ENCODE data around the gene GYPC. TPM values are rescaled to one million over a fixed set of nuclear protein-coding genes. Genes with fewer than 3 reads are reported as not detected.

GYPC gene
- total RNA-seq, 2 experiments from 2014 or later = 148 to 157 TPM

DNA sequence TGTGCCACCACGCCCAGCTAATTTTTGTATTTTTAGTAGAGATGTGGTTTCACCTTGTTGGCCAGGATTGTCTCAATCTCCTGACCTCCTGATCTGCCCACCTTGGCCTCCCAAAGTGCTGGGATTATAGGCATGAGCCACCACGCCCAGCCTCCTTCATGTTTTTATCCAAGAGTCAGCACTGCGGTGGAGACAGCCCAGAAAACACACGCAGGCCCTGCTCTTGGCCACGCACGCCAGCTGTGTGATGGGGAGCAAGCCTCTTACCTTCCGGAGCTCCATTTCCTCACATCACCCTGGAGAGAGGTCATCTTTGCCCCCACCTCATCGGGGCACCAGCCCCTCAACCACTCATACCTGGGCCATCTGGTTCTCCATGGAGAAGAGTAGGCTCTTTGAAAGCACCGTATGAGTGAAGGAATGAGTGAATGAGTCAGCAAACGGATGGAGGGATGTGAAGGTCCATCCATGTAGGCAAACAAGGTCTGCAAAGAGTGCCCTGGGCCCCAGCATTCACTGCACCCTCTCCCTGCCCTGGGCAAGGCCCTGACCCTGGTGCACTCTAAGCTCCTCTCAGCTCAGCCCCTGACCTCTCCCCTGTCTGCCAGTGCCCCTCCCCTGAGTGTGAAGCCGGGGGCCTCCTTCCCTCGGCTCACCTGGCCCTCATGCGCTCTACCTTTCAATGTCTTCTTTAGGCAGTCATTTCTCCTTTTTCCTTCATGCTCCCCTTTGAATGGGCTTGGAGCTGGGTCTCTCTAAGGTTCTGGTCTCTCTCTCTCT, 7.4 kb downstream of the GYPC start:
- H3K36me3 Mint-ChIP-seq (ENCODE audit: low read depth) = peaks cover 55% of the 10 kb centered on the region
- peak overlapping the region; percentile 80 for H3K4me3 Mint-ChIP-seq
- Histone ChIP-seq H3K36me3 (ENCODE audit: insufficient read depth, low read length) (peaks cover 12% of the 10 kb centered on the region), H3K27me3 (ENCODE audit: control insufficient read depth in 1 of 2, insufficient read depth in 2 of 2, low read length in 2 of 2) (no peaks in the 10 kb centered on the region), H3K9me3 (ENCODE audit: control insufficient read depth in 1 of 2, insufficient read depth in 1 of 2, low read length in 2 of 2) (no peaks in the 10 kb centered on the region), H3K27ac (ENCODE audit: low read depth in 1 of 2, low read length in 2 of 2) (peak overlapping the region; percentile 70 to 81), H3K4me3 (ENCODE audit: low read length) (no peak overlapping the region), H3K4me1 (ENCODE audit: insufficient read depth, low read length) (peaks cover 83% of the 10 kb centered on the region)
- DNase-seq (no peak), ATAC-seq (ENCODE audit: poor library complexity) (no peak)
- no peaks in the 10 kb centered on the region for H3K9me3 Mint-ChIP-seq
- no peaks in the 10 kb centered on the region for H3K27me3 Mint-ChIP-seq
- intact Hi-C loops (cut with DNase I, micrococcal nuclease) = loop anchor here in 1 of 2 experiments (5.0 kb wide), 1 partner anchor 136 kb away; no protein-coding TSS in a partner anchor
- peaks cover 97% of the 10 kb centered on the region for H3K4me1 Mint-ChIP-seq (ENCODE audit: low read depth)
- ChIA-PET POLR2A (interaction anchor here (0.6 to 1.6 kb wide), 13 partner anchors 10 to 1360 kb away, joined by 3 to 9 read pairs (median 3); no protein-coding TSS in a partner anchor), CTCF (interaction anchor here (0.7 to 1.0 kb wide), 2 partner anchors 31 to 114 kb away, joined by 3 read pairs; no protein-coding TSS in a partner anchor)
- TF ChIP-seq, protein P1, sequence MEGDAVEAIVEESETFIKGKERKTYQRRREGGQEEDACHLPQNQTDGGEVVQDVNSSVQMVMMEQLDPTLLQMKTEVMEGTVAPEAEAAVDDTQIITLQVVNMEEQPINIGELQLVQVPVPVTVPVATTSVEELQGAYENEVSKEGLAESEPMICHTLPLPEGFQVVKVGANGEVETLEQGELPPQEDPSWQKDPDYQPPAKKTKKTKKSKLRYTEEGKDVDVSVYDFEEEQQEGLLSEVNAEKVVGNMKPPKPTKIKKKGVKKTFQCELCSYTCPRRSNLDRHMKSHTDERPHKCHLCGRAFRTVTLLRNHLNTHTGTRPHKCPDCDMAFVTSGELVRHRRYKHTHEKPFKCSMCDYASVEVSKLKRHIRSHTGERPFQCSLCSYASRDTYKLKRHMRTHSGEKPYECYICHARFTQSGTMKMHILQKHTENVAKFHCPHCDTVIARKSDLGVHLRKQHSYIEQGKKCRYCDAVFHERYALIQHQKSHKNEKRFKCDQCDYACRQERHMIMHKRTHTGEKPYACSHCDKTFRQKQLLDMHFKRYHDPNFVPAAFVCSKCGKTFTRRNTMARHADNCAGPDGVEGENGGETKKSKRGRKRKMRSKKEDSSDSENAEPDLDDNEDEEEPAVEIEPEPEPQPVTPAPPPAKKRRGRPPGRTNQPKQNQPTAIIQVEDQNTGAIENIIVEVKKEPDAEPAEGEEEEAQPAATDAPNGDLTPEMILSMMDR (IDR thresholded peaks at IDR 0.05) = no peak
- H3K27ac Mint-ChIP-seq = peak overlapping the region; percentile 98

DNA sequence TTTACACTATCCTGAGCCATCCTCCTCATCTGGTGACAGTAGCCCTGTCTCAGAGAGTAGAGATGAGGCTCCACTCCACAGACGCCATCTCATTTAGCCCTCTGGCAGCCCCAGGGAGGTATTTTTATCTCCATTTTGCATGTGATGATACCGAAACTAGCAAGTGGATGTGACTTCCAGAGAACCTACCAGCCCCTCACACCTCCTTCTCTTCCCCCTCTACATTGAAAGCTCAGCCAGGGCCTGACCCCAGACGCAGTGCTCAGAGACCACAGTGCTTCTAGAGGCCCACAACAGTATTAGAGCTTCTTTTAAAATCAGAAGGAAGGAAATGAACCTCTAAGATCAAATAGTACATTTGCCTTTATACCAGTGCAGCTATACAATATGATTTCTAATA, 8.3 kb downstream of the GYPC start:
- Mint-ChIP-seq H3K27me3 (no peaks in the 10 kb centered on the region), H3K4me3 (peak overlapping the region; percentile 78), H3K36me3 (ENCODE audit: low read depth) (peaks cover 61% of the 10 kb centered on the region), H3K9me3 (no peaks in the 10 kb centered on the region), H3K4me1 (ENCODE audit: low read depth) (peaks cover 96% of the 10 kb centered on the region), H3K27ac (peak overlapping the region; percentile 98)
- Histone ChIP-seq H3K4me3 (ENCODE audit: low read length) (peak overlapping the region; percentile 9), H3K9me3 (ENCODE audit: control insufficient read depth in 1 of 2, insufficient read depth in 1 of 2, low read length in 2 of 2) (no peaks in the 10 kb centered on the region), H3K27ac (ENCODE audit: low read depth in 1 of 2, low read length in 2 of 2) (peak overlapping the region; percentile 67 to 81), H3K27me3 (ENCODE audit: control insufficient read depth in 1 of 2, insufficient read depth in 2 of 2, low read length in 2 of 2) (no peaks in the 10 kb centered on the region), H3K36me3 (ENCODE audit: insufficient read depth, low read length) (peaks cover 18% of the 10 kb centered on the region), H3K4me1 (ENCODE audit: insufficient read depth, low read length) (peaks cover 81% of the 10 kb centered on the region)
- ChIA-PET CTCF (no interaction called here), POLR2A (interaction anchor here (0.7 to 1.4 kb wide), 5 partner anchors 20 to 1359 kb away, joined by 3 to 4 read pairs (median 3); no protein-coding TSS in a partner anchor)
- intact Hi-C loops (cut with DNase I, micrococcal nuclease) = loop anchor here in 1 of 2 experiments (5.0 kb wide), 1 partner anchor 137 kb away; no protein-coding TSS in a partner anchor
- ATAC-seq (ENCODE audit: poor library complexity) (peak; percentile 41), DNase-seq (peak in 5 of 14 experiments; percentile 8 to 60 (median 43))
- TF ChIP-seq, protein P1 (IDR thresholded peaks at IDR 0.05) = no peak

DNA sequence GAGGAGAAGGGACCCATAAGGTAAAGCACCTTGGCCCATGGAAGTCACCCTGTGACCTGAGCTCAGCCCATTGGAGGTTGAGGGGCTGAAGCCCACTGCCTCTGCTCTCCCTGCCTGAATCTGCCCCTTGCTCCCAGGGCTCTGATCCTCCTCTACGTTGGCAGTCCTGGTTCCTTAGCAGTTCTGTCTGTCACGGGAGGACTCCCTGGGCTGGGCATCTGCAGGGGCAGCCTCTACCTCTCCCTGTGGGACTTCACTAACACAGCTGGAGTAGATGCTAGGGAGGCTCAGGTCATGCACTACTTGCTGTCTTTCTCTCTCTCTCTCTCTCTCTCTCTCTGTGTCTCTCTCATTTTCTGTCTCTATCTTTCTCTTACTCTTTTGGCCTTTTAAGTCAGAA, 8.7 kb downstream of the GYPC start:
- CTCF ChIA-PET = no interaction called here

More for the DNA sequence above, 8.7 kb downstream of the GYPC start:
- H3K27ac ChIP-seq (ENCODE audit: low read depth in 1 of 2, low read length in 2 of 2) = peak overlapping the region; percentile 67 to 81
- Mint-ChIP-seq H3K36me3 (ENCODE audit: low read depth) (peaks cover 66% of the 10 kb centered on the region), H3K4me1 (ENCODE audit: low read depth) (peaks cover 92% of the 10 kb centered on the region), H3K27ac (peak overlapping the region; percentile 98), H3K9me3 (no peaks in the 10 kb centered on the region), H3K4me3 (peak overlapping the region; percentile 74), H3K27me3 (no peaks in the 10 kb centered on the region)
- peaks cover 79% of the 10 kb centered on the region for H3K4me1 ChIP-seq (ENCODE audit: insufficient read depth, low read length)
- H3K36me3 ChIP-seq (ENCODE audit: insufficient read depth, low read length) = peaks cover 22% of the 10 kb centered on the region
- TF ChIP-seq, protein P1 (IDR thresholded peaks at IDR 0.05) = no peak
- H3K4me3 ChIP-seq (ENCODE audit: low read length) = peak overlapping the region; percentile 9
- DNase-seq (no peak), ATAC-seq (ENCODE audit: poor library complexity) (no peak)
- H3K9me3 ChIP-seq (ENCODE audit: control insufficient read depth in 1 of 2, insufficient read depth in 1 of 2, low read length in 2 of 2) = no peaks in the 10 kb centered on the region
- intact Hi-C loops (cut with DNase I, micrococcal nuclease) = loop anchor here in 1 of 2 experiments (5.0 kb wide), 1 partner anchor 137 kb away; no protein-coding TSS in a partner anchor
- POLR2A ChIA-PET = interaction anchor here (0.9 to 1.1 kb wide), 2 partner anchors 32 to 112 kb away, joined by 3 read pairs; no protein-coding TSS in a partner anchor
- no peaks in the 10 kb centered on the region for H3K27me3 ChIP-seq (ENCODE audit: control insufficient read depth in 1 of 2, insufficient read depth in 2 of 2, low read length in 2 of 2)

Data from CD4-positive, alpha-beta T cell (primary cell).